ENCODE results near the gene PHLDA3. TPM values are rescaled to one million over a fixed set of nuclear protein-coding genes. Genes with fewer than 3 reads are reported as not detected.
A peak's percentile ranks its signal among the peaks of the same experiment; 100 is the strongest.

Gene PHLDA3
- total RNA-seq, 1 experiment from 2014 or later, result 22.1 TPM

DNA sequence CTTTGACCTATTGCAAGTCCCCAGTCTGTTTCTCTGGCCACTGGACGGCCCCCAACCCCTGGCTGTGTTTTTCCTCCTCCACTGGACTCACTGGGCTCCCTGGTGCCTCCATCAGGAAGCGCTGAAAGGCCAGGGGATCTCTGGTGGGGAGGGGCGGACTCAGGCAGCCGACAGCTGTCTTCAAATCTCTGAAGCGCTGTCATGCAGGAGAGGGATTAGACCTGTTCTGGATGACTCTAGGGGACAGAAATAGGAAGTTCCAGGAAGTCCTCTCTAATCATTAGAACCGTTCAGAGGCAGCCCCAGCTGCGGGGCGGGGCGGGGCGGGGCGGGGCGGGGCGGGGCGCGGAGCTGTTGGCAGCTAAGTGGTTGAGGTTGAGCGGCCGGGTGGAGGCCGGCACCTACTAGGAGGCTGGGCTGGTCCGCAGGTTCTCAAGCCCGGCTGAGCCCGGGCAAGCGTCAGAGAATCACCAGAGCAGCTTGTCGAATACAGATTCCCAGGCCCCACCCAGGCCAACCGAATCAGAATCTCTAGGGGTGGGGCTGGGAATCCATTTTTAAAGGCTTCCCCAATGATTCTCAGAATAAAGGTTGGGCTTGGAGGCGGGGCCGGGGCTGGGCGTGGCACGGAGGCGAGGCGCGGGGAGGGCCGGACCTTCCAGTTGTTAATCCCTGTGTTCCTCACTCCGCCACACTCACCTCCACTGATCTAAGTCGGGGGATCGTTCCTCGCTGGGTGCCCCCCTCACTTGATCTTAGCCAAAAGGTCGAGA lies 11.4 kb upstream of the PHLDA3 start:
- CTCF ChIA-PET, result interaction anchor here (1.0 to 4.8 kb wide), 17 partner anchors 11 to 315 kb away, joined by 3 to 194 read pairs (median 5); partner anchors contain the start of genes CSRP1 and PHLDA3
- peak; percentile 92 for DNase-seq (ENCODE audit: low read depth, low spot score)
- Histone ChIP-seq H3K4me3 (replicated peaks in 1 of 2; ENCODE audit: low read depth in 1 of 2, low read length in 2 of 2) (peak overlapping the region; percentile 23 to 50), H3K27me3 (ENCODE audit: insufficient read depth, low read length) (no peaks in the 10 kb centered on the region), H3K4me1 (ENCODE audit: control insufficient read depth in 1 of 2, insufficient read depth in 2 of 2, low read length in 2 of 2) (peaks cover 23 to 36% of the 10 kb centered on the region in 2 experiments), H2AFZ (ENCODE audit: low read depth, low read length, poor library complexity, severe bottlenecking) (peak overlapping the region; percentile 46), H3K36me3 (ENCODE audit: control insufficient read depth in 1 of 2, insufficient read depth in 2 of 2, low read length in 2 of 2) (no peaks in the 10 kb centered on the region; a peak in 1 of 4 replicates), H3K79me2 (ENCODE audit: insufficient read depth, low read length) (no peaks in the 10 kb centered on the region), H3K9me2 (ENCODE audit: insufficient read depth) (no peaks in the 10 kb centered on the region), H3K9ac (ENCODE audit: low read length) (peak overlapping the region; percentile 53), H3K9me3 (ENCODE audit: control insufficient read depth in 1 of 2, insufficient read depth in 1 of 2, low read depth in 1 of 2, low read length in 2 of 2) (no peaks in the 10 kb centered on the region), H3K27ac (ENCODE audit: low read depth, low read length) (peak overlapping the region; percentile 49), H4K20me1 (ENCODE audit: insufficient read depth) (no peaks in the 10 kb centered on the region), H3K4me2 (ENCODE audit: low read length) (peak overlapping the region; percentile 79)
- peak; percentile 82 for ATAC-seq
- TF ChIP-seq CTCF (IDR thresholded peaks at IDR 0.05 in 2 of 3, conservative IDR thresholded peaks at IDR 0.05 in 1 of 3; ENCODE audit: borderline replicate concordance in 1 of 3, insufficient read depth in 1 of 3, low read depth in 2 of 3, low read length in 2 of 3) (0 out of 6 replicates have a peak, but pooled peaks of 2 of the 3 experiments have one; percentile 6 to 9), ZNF274 (IDR thresholded peaks at IDR 0.05; ENCODE audit: low read depth, low read length) (no peak), POLR2AphosphoS5 (IDR thresholded peaks at IDR 0.05; ENCODE audit: low read depth, low read length) (peak; percentile 69), YY1 (IDR thresholded peaks at IDR 0.05; ENCODE audit: extremely low read depth, insufficient replicate concordance, low read depth, low read length) (peak; percentile 78), CBX3 (IDR thresholded peaks at IDR 0.05; ENCODE audit: low read depth) (no peak), SP1 (IDR thresholded peaks at IDR 0.05; ENCODE audit: low read depth) (peak; percentile 41), RAD21 (IDR thresholded peaks at IDR 0.05; ENCODE audit: low read depth) (0 out of 2 replicates have a peak, but pooled peaks have one; percentile 13), EZH2 (IDR thresholded peaks at IDR 0.05) (no peak), MAX (IDR thresholded peaks at IDR 0.05) (no peak), SIN3A (IDR thresholded peaks at IDR 0.05; ENCODE audit: low read depth) (0 out of 2 replicates have a peak, but pooled peaks have one; percentile 31)
- TF ChIP-seq, protein P1, sequence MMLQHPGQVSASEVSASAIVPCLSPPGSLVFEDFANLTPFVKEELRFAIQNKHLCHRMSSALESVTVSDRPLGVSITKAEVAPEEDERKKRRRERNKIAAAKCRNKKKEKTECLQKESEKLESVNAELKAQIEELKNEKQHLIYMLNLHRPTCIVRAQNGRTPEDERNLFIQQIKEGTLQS (IDR thresholded peaks at IDR 0.05), result no peak
- no TSS peak for BruUV-seq (replicated peaks)
- intact Hi-C loops (cut with micrococcal nuclease), result loop anchor here (1.0 kb wide), 2 partner anchors 32 to 45 kb away; no protein-coding TSS in a partner anchor
- RAD21 ChIA-PET (ENCODE audit: low non-redundant PET in 1 of 2, low total read pairs in 2 of 2, uncharacterized antibody in 2 of 2, unreplicated experiment in 2 of 2), result interaction anchor here (0.9 to 2.9 kb wide), 7 partner anchors 11 to 79 kb away, joined by 3 to 23 read pairs (median 10); partner anchors contain the start of gene PHLDA3 (in 1 of the 2)
- POLR2A ChIA-PET, result interaction anchor here (0.7 to 2.0 kb wide), 6 partner anchors 11 to 45 kb away, joined by 3 to 10 read pairs (median 8); partner anchors contain the start of genes CSRP1 and PHLDA3
